Karpas-422 (cell line): ENCODE data around the gene UGT1A3. TPM values are rescaled to one million over a fixed set of nuclear protein-coding genes. Genes with fewer than 3 reads are reported as not detected.

Experiments
- DNase-seq: peaks from one replicate; pipeline ENCODE4 v3.0.0-alpha.2; 2015
- H2AFZ ChIP-seq: fragments of 200-600 bp; sonication (generic); 2 replicates; pipeline ENCODE4 v1.6.1; 2014; ENCODE audit warnings: antibody characterized with exemption, low read length, mixed read lengths
- H3K27ac ChIP-seq: fragments of 200-600 bp; sonication (generic); 2 replicates; pipeline ENCODE4 v1.5.1; 2014; ENCODE audit warnings: mild to moderate bottlenecking, low read length, moderate library complexity
- H3K27me3 ChIP-seq: fragments of 200-600 bp; sonication (generic); 2 replicates; pipeline ENCODE4 v1.6.1; 2014; ENCODE audit warnings: low read length, mixed read lengths
- H3K36me3 ChIP-seq: fragments of 200-600 bp; sonication (generic); 2 replicates; pipeline ENCODE4 v1.6.1; 2014; ENCODE audit warnings: low read length, mixed read lengths; ENCODE audit not compliant: insufficient read depth
- H3K4me1 ChIP-seq: fragments of 200-600 bp; sonication (generic); 2 replicates; pipeline ENCODE4 v1.6.1; 2014; ENCODE audit warnings: mild to moderate bottlenecking, low read length, mixed read lengths
- H3K4me2 ChIP-seq: fragments of 200-600 bp; sonication (generic); 2 replicates; pipeline ENCODE4 v1.6.1; 2014; ENCODE audit warnings: low read length, low read depth, mild to moderate bottlenecking; ENCODE audit not compliant: poor library complexity, severe bottlenecking
- H3K4me3 ChIP-seq: fragments of 200-600 bp; sonication (generic); 2 replicates; pipeline ENCODE4 v1.5.1; 2014; ENCODE audit warnings: mild to moderate bottlenecking, antibody characterized with exemption, low read length, mixed read lengths
- H3K79me2 ChIP-seq: fragments of 200-600 bp; sonication (generic); 2 replicates; pipeline ENCODE4 v1.6.1; 2014; ENCODE audit warnings: mild to moderate bottlenecking, low read length, mixed read lengths
- H3K9ac ChIP-seq: fragments of 200-600 bp; sonication (generic); 2 replicates; pipeline ENCODE4 v1.6.0; 2014; ENCODE audit warnings: low read length
- H3K9me2 ChIP-seq: fragments of 200-600 bp; sonication (generic), shearing (Covaris generic); replicated peaks from 2 replicates; pipeline ENCODE4 v1.6.0; 2014; ENCODE audit warnings: mild to moderate bottlenecking, low read length, moderate library complexity; ENCODE audit not compliant: insufficient read depth
- H3K9me3 ChIP-seq: fragments of 300-700, 200-600 bp; sonication (generic); 2 replicates; pipeline ENCODE4 v1.6.1; 2014; ENCODE audit warnings: low read length, mixed read lengths
- H4K20me1 ChIP-seq: fragments of 200-600 bp; sonication (generic); 2 replicates; pipeline ENCODE4 v1.6.1; 2014; ENCODE audit warnings: mild to moderate bottlenecking, antibody characterized with exemption, low read length, low read depth; ENCODE audit not compliant: insufficient read depth
- total RNA-seq: library from RNA; depleted of rRNA; stranded (reverse); fragments of >200 nt; shearing (Covaris generic); gene quantifications from 2 replicates; pipeline ENCODE4 v1.2.3, GENCODE V29; 2014; ENCODE audit warnings: low replicate concordance

The UGT1A3 gene
- total RNA-seq, 1 experiment from 2014 or later, result not detected

DNA sequence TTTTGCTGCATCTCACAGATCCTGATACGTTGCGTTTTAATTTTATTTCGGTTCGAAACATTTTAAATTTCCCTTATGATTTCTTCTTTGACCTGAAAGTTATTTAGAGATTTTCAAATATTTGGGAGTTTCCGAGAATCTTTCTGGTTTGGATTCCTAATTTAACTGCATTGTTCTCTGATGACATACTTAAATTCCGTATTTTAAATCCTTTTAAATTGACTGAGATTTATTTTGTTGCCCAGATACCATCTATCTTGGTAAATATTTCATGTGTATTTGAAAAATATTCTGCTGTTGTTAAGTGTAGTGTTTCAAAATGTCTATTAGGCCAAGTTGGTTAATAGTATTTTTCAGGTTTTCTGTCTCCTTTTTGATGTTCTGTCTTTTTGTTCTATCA, 87.0 kb downstream of the UGT1A3 start:
- Histone ChIP-seq H3K79me2 (no peaks in the 10 kb centered on the region), H3K27me3 (no peaks in the 10 kb centered on the region), H3K9me2 (no peaks in the 10 kb centered on the region), H3K27ac (no peak overlapping the region), H3K4me2 (no peak overlapping the region), H2AFZ (no peak overlapping the region), H3K4me1 (peaks cover 42% of the 10 kb centered on the region), H3K4me3 (no peak overlapping the region), H4K20me1 (no peaks in the 10 kb centered on the region), H3K36me3 (no peaks in the 10 kb centered on the region), H3K9me3 (no peaks in the 10 kb centered on the region), H3K9ac (no peak overlapping the region)
- no peak for DNase-seq

DNA sequence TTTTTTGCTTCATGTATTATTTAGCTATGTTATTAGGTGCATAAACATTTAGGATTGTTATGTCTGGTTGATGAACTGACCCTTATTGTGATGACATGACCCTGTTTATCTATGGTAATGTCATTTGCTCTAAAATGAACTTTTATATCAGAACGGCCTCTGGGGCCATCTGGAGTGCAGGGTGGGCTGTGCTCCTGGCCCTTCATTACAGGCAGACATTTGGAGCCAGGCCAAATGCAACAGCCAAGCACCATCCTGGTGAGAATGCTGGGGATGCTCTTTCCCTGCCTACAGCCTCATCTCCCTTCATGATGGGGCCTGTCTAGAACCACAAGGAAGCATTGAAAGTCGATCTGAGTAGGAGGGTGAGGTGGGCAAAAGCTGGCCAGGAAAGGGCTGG, 87.5 kb downstream of the UGT1A3 start:
- no peaks in the 10 kb centered on the region for H3K27me3 ChIP-seq
- no peak overlapping the region for H3K4me3 ChIP-seq
- H3K4me1 ChIP-seq, result peaks cover 45% of the 10 kb centered on the region
- H3K27ac ChIP-seq, result no peak overlapping the region
- H4K20me1 ChIP-seq, result no peaks in the 10 kb centered on the region
- H2AFZ ChIP-seq, result no peak overlapping the region
- H3K4me2 ChIP-seq, result no peak overlapping the region
- no peaks in the 10 kb centered on the region for H3K36me3 ChIP-seq
- H3K9me2 ChIP-seq, result no peaks in the 10 kb centered on the region
- H3K79me2 ChIP-seq, result no peaks in the 10 kb centered on the region
- H3K9me3 ChIP-seq, result no peaks in the 10 kb centered on the region
- no peak overlapping the region for H3K9ac ChIP-seq
- DNase-seq, result no peak

DNA sequence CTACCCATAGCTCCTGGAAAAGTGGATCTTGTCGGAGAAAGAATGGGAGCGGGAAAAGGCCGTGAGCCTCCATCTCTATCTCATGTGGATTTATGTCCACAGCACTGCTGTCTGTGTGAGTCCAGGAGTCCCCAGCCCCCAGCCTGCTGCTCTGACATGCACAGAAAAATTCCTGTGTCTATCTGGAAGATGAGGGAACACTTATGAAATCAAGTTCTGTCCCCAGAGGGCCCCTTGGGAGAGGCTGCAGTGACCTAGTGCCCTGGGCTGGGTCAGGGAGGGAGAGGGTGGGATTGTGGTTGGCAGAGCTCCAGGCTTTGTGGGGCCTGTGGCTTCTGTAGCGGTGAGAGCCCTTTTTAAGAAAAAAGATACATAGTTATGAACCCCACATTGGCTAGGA, 87.9 kb downstream of the UGT1A3 start:
- H3K79me2 ChIP-seq, result no peaks in the 10 kb centered on the region
- no peak overlapping the region for H3K27ac ChIP-seq
- H2AFZ ChIP-seq, result no peak overlapping the region
- no peaks in the 10 kb centered on the region for H3K9me3 ChIP-seq
- H3K4me1 ChIP-seq, result peaks cover 49% of the 10 kb centered on the region
- no peaks in the 10 kb centered on the region for H3K9me2 ChIP-seq
- H4K20me1 ChIP-seq, result no peaks in the 10 kb centered on the region
- no peak for DNase-seq
- H3K36me3 ChIP-seq, result no peaks in the 10 kb centered on the region
- H3K4me3 ChIP-seq, result no peak overlapping the region
- no peak overlapping the region for H3K4me2 ChIP-seq
- H3K9ac ChIP-seq, result no peak overlapping the region
- H3K27me3 ChIP-seq, result no peaks in the 10 kb centered on the region

DNA sequence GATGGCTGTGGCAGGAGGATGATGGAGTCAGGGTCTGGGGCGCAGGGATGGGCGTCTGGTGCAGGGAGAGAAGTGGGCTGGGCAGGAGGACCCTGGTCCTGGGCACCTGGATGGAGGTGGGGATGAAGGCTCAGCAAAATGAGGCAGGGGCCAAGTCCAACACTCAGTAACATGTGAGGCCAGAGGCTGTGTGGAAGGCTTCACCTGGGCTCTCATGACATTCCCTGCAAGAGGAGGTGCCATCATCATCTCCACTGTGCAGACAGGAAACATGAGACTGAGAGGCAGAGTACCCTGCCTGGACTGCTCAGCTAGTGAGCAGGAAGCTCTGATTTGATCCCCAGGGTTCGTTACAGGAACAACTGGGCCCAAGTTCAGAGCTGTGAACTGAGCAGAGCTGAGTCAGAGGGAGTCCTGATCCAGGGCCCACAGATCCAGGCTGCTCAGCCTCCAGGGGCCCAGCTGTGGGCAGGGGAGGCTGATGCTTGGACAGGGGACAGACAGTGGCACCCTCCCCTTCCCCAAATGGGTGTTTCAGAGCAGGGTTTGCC, 88.6 kb downstream of the UGT1A3 start:
- no peaks in the 10 kb centered on the region for H3K27me3 ChIP-seq
- no peak for DNase-seq

DNA sequence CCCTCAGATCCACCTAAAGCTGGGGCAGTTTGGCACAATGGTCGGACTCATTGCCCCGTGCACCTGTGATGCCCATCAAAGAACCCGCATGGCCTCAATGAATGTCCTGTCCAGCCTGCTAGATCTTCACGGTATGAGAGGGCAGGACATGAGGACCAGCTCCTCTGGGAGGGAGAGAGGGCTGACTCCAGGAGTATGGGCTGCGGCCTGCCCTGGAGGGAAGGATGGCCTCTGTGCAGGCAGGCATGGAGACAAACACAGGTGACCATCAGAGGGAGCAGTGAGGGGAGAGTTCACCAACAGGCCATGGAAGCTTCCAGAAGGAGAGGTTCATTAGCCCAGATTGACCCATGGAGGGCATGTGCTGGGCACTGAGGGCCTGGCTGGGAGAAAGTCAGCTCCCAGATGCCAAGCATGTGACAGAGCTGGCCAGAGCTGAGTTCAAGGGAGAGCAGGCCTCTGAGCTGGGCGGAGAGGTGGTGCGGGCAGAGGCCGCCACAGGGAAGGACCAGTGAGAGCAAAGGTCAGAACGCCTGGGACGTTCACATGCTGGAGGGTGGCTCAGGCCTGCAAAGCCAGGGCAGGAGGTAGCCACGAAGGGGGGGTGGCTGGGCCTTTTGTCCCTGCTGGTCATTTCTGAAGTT, 89.3 kb downstream of the UGT1A3 start:
- Histone ChIP-seq H3K79me2 (no peaks in the 10 kb centered on the region), H3K27ac (no peak overlapping the region), H3K4me3 (no peak overlapping the region), H3K36me3 (no peaks in the 10 kb centered on the region), H4K20me1 (no peaks in the 10 kb centered on the region), H3K4me1 (peaks cover 59% of the 10 kb centered on the region), H3K9me3 (no peaks in the 10 kb centered on the region), H3K9me2 (no peaks in the 10 kb centered on the region), H3K9ac (no peak overlapping the region), H2AFZ (no peak overlapping the region), H3K4me2 (no peak overlapping the region), H3K27me3 (no peaks in the 10 kb centered on the region)
- no peak for DNase-seq

More for the DNA sequence above, 88.6 kb downstream of the UGT1A3 start:
- Histone ChIP-seq H3K9me3 (no peaks in the 10 kb centered on the region), H3K4me1 (peaks cover 53% of the 10 kb centered on the region), H2AFZ (no peak overlapping the region), H3K9me2 (no peaks in the 10 kb centered on the region), H3K4me3 (no peak overlapping the region), H3K4me2 (no peak overlapping the region), H3K9ac (no peak overlapping the region), H4K20me1 (no peaks in the 10 kb centered on the region), H3K79me2 (no peaks in the 10 kb centered on the region), H3K36me3 (no peaks in the 10 kb centered on the region), H3K27ac (no peak overlapping the region)

DNA sequence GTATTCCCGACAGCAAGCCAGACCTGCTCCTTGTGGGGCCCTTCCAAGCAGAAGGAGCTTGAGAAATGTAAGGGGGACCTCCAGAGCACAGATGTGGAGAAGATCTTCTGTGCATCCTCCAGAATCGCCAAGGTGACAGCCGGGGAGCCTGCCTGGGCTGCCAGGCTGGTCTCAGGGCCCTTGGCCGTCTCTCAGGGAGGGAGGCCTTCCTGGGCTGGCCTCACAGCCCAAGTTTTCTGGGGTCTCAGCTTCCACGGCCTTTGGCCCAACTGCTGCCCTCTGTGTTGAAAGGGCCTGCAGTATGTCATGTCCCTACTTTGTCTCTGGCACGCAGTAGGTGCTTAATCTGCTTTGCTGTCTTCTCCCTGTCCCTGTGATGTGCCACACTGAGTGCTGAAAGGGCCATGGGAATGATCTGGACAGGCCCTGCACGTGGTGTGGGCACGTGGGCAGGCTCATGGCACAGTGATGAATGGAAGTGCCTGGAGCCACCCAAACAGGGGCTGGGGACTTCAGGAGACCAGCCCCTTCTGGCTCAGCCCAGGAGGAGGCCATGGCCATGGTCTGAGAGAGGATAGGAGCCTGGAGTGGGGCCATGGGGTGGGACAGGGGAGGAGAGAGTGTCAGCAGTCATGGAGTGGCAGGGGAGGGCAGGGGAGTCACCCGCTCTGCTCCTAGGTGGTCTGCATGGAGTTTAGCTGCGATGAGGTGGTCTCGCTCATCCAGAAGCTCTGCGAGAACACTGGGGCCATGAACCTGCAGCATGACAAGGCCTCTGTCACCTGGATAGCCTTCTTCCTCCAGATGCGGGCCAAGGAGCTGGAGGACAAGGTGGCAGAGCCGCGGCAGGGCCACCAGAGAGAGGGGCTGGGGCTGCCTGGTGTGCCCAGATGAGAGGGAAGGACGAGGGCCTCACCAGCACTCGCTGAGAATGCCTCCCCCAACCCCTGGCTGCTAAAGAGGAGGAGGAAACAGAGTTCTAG, 90.1 kb downstream of the UGT1A3 start:
- H3K36me3 ChIP-seq, result no peaks in the 10 kb centered on the region
- H3K4me3 ChIP-seq, result no peak overlapping the region
- no peaks in the 10 kb centered on the region for H4K20me1 ChIP-seq
- no peaks in the 10 kb centered on the region for H3K79me2 ChIP-seq
- H3K4me2 ChIP-seq, result no peak overlapping the region
- DNase-seq, result no peak
- H3K27me3 ChIP-seq, result no peaks in the 10 kb centered on the region
- H2AFZ ChIP-seq, result no peak overlapping the region
- H3K9ac ChIP-seq, result no peak overlapping the region
- H3K27ac ChIP-seq, result no peak overlapping the region
- H3K9me3 ChIP-seq, result no peaks in the 10 kb centered on the region
- H3K4me1 ChIP-seq, result peaks cover 59% of the 10 kb centered on the region
- no peaks in the 10 kb centered on the region for H3K9me2 ChIP-seq

DNA sequence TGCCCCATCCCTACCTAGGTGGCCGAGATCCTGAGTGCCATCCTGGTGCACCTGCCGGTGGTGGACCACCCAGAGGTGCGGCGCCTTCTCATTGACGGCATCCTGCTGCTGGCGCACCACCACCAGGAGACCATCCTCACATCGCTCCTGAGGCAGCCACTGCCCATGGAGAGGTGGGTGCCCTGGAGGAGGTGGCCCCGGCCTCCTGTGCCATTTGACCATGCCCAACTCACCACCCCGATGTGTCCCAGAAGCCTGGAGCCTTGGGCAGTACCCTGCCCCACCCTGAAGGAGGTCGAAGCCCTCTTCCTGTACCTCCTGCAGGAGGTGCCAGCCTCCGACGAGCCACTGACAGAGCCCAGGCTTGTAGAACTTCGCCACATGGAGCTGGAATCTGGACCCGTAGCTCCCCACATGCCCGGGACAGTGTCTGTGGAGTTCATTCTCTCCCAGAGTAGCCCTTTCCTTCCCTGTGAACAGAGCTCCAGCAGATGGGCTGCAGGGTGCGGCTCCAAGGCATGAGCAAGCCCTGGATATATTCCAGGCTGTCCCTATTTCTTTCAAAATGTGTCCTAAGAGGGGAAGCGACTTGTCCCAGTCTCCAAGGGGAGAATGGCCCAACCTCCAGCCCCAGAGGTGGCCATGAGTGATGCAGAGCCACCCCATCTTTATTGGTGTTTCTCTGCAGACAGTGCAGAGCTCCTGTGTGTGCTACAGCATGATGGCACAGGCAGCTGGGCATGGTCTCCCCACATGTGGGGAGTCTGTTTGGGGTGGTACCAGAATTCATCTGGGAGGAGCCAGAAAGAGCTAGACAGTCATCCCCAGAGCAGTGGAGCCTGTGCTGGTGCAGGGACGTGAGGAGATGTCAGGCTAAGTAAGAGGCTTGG, 91.3 kb downstream of the UGT1A3 start:
- Histone ChIP-seq H3K27ac (no peak overlapping the region), H3K4me3 (no peak overlapping the region), H3K4me2 (no peak overlapping the region), H3K9me3 (no peaks in the 10 kb centered on the region), H3K27me3 (no peaks in the 10 kb centered on the region), H3K36me3 (no peaks in the 10 kb centered on the region), H3K79me2 (no peaks in the 10 kb centered on the region), H2AFZ (no peak overlapping the region), H3K9ac (no peak overlapping the region), H3K9me2 (no peaks in the 10 kb centered on the region), H4K20me1 (no peaks in the 10 kb centered on the region), H3K4me1 (peaks cover 59% of the 10 kb centered on the region)
- DNase-seq, result no peak
